ENCODE measurements around the gene SPAG17.

Gene SPAG17

DNA sequence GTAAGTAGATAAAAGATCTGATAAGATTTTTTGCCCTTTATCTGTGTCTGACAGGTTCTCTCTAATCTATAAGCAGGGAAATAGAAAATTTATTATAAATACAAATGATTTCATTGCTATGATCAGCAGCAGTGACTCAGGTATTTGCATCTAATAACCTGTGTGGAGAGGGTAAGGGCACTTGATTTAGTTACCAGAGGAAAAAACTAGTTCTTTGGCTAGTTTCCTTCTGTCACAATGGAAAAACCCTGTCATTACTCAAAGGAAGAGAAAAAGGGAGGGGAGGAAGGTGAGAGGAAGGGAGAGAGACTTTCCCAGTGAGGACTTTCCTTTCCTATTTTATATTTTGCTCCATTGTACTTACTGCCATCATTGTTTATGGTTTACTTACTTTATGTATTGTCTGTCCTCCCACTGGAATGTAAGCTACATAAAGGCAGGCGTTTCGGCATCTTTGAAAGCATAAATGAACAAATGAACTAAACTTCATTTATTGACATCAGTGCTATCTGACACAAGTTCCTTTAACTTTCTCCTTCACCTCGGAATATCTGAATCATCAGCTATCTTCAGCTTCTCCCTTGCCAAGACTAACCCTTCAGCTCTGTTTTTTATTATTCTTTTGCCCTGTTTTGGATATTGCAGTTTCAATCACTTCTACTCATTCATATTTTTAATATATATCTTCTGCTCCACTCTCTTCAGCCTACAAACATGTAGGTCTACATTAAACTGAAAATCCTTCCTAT, 220.6 kb downstream of the SPAG17 start:
- no peak overlapping the region for H3K4me3 ChIP-seq (ENCODE audit: control insufficient read depth, low read depth, low read length)
- TF ChIP-seq CTCF (conservative IDR thresholded peaks at IDR 0.05; ENCODE audit: control insufficient read depth, insufficient read depth, low read depth, low read length): no peak
- DNase-seq (ENCODE audit: low read depth): peak; percentile 21

GRCh38 chr1:117959364-117959763, 225.7 kb downstream of the SPAG17 start:
- TF ChIP-seq CTCF (conservative IDR thresholded peaks at IDR 0.05; ENCODE audit: control insufficient read depth, insufficient read depth, low read depth, low read length): no peak
- peak; percentile 11 for DNase-seq (ENCODE audit: low read depth)
- no peak overlapping the region for H3K4me3 ChIP-seq (ENCODE audit: control insufficient read depth, low read depth, low read length)

GRCh38 chr1:117952386-117952785, 232.6 kb downstream of the SPAG17 start:
- no peak overlapping the region for H3K4me3 ChIP-seq (ENCODE audit: control insufficient read depth, low read depth, low read length)
- DNase-seq (ENCODE audit: low read depth): no peak
- no peak for TF ChIP-seq CTCF (conservative IDR thresholded peaks at IDR 0.05; ENCODE audit: control insufficient read depth, insufficient read depth, low read depth, low read length)

- peak; percentile 26 for DNase-seq (ENCODE audit: low read depth)
- H3K4me3 ChIP-seq (ENCODE audit: control insufficient read depth, low read depth, low read length): no peak overlapping the region
- TF ChIP-seq CTCF (conservative IDR thresholded peaks at IDR 0.05; ENCODE audit: control insufficient read depth, insufficient read depth, low read depth, low read length): no peak
Observed at GRCh38 chr1:117942293-117942692, 242.7 kb downstream of the SPAG17 start.

- no peak for TF ChIP-seq CTCF (conservative IDR thresholded peaks at IDR 0.05; ENCODE audit: control insufficient read depth, insufficient read depth, low read depth, low read length)
- no peak overlapping the region for H3K4me3 ChIP-seq (ENCODE audit: control insufficient read depth, low read depth, low read length)
- no peak for DNase-seq (ENCODE audit: low read depth)
Observed at GRCh38 chr1:117933769-117934168, 251.3 kb downstream of the SPAG17 start.

DNA sequence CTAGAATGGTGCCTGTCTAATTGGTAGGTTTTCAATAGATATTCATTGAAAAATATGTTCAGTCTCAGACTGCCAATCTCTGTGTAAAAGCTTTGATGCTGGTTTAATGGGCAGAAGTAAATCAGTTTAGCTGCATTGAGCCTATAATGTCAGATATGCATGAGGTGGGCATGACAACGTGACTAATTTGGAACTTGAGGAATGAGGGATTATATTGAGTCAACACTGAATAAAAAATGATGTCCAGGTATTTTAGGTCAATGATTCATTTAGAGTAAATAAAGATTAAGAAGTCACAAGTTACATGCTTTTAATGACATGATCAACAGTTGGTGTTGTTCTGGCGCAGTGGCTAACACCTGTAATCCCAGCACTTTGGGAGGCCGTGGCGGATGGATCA, 252.5 kb downstream of the SPAG17 start:
- TF ChIP-seq CTCF (conservative IDR thresholded peaks at IDR 0.05; ENCODE audit: control insufficient read depth, insufficient read depth, low read depth, low read length): no peak
- no peak for DNase-seq (ENCODE audit: low read depth)

More for the DNA sequence above, 252.5 kb downstream of the SPAG17 start:
- no peak overlapping the region for H3K4me3 ChIP-seq (ENCODE audit: control insufficient read depth, low read depth, low read length)
